HEK293 (cell line): Measurements from ENCODE around the gene IFNG.

Experiments
- BCL11A ChIP-seq: fragments of 450-650 bp; formaldehyde crosslinking; IDR thresholded peaks from 2 replicates; pipeline ENCODE4 v1.5.1; 2016; ENCODE audit warnings: low read depth, missing biosample characterization, missing genetic modification characterization
- SALL2 ChIP-seq: fragments of 450-650 bp; formaldehyde crosslinking; IDR thresholded peaks from 2 replicates; pipeline ENCODE4 v1.5.0; 2017; ENCODE audit warnings: missing biosample characterization, mild to moderate bottlenecking, missing genetic modification characterization, borderline replicate concordance
- ZNF133 ChIP-seq: fragments of 450-650 bp; formaldehyde crosslinking; IDR thresholded peaks from 2 replicates; pipeline ENCODE4 v1.5.1; 2016; ENCODE audit warnings: missing biosample characterization, missing genetic modification characterization
- ZNF221 ChIP-seq: fragments of 450-650 bp; formaldehyde crosslinking; IDR thresholded peaks from 2 replicates; pipeline ENCODE4 v1.5.1; 2017; ENCODE audit warnings: missing biosample characterization, missing genetic modification characterization, borderline replicate concordance
- ZNF23 ChIP-seq: fragments of 450-650 bp; formaldehyde crosslinking; IDR thresholded peaks from 2 replicates; pipeline ENCODE4 v1.5.1; 2016; ENCODE audit warnings: missing biosample characterization, missing genetic modification characterization, borderline replicate concordance
- ZNF610 ChIP-seq: fragments of 450-650 bp; formaldehyde crosslinking; IDR thresholded peaks from 2 replicates; pipeline ENCODE4 v1.5.1; 2016; ENCODE audit warnings: missing biosample characterization, missing genetic modification characterization, borderline replicate concordance
- ZNF747 ChIP-seq: fragments of 450-650 bp; formaldehyde crosslinking; IDR thresholded peaks from 2 replicates; pipeline ENCODE4 v1.5.1; 2016; ENCODE audit warnings: missing biosample characterization, missing genetic modification characterization
- TF ChIP-seq, protein P1 (sequence below): fragments of 450-650 bp; formaldehyde crosslinking; IDR thresholded peaks from 2 replicates; pipeline ENCODE4 v1.5.1; 2016; ENCODE audit warnings: missing biosample characterization, missing genetic modification characterization
- TF ChIP-seq, protein P2 (sequence below): fragments of 450-650 bp; formaldehyde crosslinking; IDR thresholded peaks from 2 replicates; pipeline ENCODE4 v1.5.1; 2016; ENCODE audit warnings: missing biosample characterization, missing genetic modification characterization

DNA sequence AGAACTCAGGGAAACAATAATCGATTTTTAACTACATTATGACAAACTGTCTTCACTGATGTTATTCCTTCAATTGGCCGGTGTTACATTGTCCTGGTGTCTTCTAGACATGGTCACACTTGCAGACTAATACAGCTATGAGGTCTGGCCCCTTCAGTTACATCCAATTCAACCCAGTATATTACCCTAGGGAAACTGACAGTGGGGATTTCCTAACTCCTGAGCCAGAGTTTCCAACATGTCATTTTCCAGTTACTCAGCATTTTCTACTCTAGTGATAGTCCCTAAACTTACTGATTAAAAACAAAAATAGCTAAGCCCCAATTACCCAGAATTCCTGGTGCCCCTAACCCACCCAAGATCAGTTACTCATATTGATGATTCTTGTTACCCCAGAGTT lies 21.1 kb downstream of the IFNG start:
- TF ChIP-seq, protein P1, sequence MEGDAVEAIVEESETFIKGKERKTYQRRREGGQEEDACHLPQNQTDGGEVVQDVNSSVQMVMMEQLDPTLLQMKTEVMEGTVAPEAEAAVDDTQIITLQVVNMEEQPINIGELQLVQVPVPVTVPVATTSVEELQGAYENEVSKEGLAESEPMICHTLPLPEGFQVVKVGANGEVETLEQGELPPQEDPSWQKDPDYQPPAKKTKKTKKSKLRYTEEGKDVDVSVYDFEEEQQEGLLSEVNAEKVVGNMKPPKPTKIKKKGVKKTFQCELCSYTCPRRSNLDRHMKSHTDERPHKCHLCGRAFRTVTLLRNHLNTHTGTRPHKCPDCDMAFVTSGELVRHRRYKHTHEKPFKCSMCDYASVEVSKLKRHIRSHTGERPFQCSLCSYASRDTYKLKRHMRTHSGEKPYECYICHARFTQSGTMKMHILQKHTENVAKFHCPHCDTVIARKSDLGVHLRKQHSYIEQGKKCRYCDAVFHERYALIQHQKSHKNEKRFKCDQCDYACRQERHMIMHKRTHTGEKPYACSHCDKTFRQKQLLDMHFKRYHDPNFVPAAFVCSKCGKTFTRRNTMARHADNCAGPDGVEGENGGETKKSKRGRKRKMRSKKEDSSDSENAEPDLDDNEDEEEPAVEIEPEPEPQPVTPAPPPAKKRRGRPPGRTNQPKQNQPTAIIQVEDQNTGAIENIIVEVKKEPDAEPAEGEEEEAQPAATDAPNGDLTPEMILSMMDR (tag by site-specific recombination), result no peak
- TF ChIP-seq ZNF133 (tag by site-specific recombination), result no peak
- no peak for TF ChIP-seq BCL11A (tag by site-specific recombination)
- TF ChIP-seq ZNF221, result no peak
- TF ChIP-seq ZNF23 (tag by site-specific recombination), result no peak
- TF ChIP-seq, protein P2, sequence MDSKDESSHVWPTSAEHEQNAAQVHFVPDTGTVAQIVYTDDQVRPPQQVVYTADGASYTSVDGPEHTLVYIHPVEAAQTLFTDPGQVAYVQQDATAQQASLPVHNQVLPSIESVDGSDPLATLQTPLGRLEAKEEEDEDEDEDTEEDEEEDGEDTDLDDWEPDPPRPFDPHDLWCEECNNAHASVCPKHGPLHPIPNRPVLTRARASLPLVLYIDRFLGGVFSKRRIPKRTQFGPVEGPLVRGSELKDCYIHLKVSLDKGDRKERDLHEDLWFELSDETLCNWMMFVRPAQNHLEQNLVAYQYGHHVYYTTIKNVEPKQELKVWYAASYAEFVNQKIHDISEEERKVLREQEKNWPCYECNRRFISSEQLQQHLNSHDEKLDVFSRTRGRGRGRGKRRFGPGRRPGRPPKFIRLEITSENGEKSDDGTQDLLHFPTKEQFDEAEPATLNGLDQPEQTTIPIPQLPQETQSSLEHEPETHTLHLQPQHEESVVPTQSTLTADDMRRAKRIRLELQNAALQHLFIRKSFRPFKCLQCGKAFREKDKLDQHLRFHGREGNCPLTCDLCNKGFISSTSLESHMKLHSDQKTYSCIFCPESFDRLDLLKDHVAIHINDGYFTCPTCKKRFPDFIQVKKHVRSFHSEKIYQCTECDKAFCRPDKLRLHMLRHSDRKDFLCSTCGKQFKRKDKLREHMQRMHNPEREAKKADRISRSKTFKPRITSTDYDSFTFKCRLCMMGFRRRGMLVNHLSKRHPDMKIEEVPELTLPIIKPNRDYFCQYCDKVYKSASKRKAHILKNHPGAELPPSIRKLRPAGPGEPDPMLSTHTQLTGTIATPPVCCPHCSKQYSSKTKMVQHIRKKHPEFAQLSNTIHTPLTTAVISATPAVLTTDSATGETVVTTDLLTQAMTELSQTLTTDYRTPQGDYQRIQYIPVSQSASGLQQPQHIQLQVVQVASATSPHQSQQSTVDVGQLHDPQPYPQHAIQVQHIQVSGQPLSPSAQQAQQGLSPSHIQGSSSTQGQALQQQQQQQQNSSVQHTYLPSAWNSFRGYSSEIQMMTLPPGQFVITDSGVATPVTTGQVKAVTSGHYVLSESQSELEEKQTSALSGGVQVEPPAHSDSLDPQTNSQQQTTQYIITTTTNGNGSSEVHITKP (tag by site-specific recombination), result no peak
- no peak for TF ChIP-seq SALL2 (tag by site-specific recombination)
- TF ChIP-seq ZNF610 (tag by site-specific recombination), result no peak
- no peak for TF ChIP-seq ZNF747
